Liver (tissue), 9 donors: ENCODE measurements around the gene CYB5R4. TPM values are rescaled to one million over a fixed set of nuclear protein-coding genes. Genes with fewer than 3 reads are reported as not detected.

Experiments
- DNase-seq: peaks from one replicate; pipeline ENCODE4 v3.0.0-alpha.2; 2017; ENCODE audit warnings: low spot score
- H3K27ac ChIP-seq, 2 donors: one replicate each; pipeline ENCODE4 v1.7.0; 2013; ENCODE audit warnings: inconsistent platforms in 2 of 2, low read length in 2 of 2, control low read depth in 1 of 2, low read depth in 1 of 2, mild to moderate bottlenecking in 1 of 2
- H3K27me3 ChIP-seq, 4 donors: one replicate each; pipeline versions ENCODE4 v1.6.1 to v1.7.0; 2013; ENCODE audit warnings: low read length in 3 of 4, inconsistent platforms in 1 of 4, mild to moderate bottlenecking in 1 of 4, moderate library complexity in 1 of 4; ENCODE audit not compliant: control insufficient read depth in 4 of 4, insufficient read depth in 4 of 4
- H3K36me3 ChIP-seq, 4 donors: one replicate each; pipeline versions ENCODE4 v1.6.1 to v1.7.0; 2013; ENCODE audit warnings: low read length in 3 of 4, mild to moderate bottlenecking in 3 of 4, low read depth in 1 of 4, moderate library complexity in 1 of 4; ENCODE audit not compliant: control insufficient read depth in 4 of 4, insufficient read depth in 3 of 4
- H3K4me1 ChIP-seq, 4 donors: one replicate each; pipeline versions ENCODE4 v1.6.1 to v1.7.0; 2013; ENCODE audit warnings: low read length in 3 of 4, mild to moderate bottlenecking in 3 of 4, moderate library complexity in 1 of 4; ENCODE audit not compliant: control insufficient read depth in 4 of 4, insufficient read depth in 4 of 4
- H3K4me3 ChIP-seq, 3 donors: one replicate each; pipeline versions ENCODE4 v1.6.1 to v1.7.0; 2013; ENCODE audit warnings: low read length in 3 of 3, control low read depth in 1 of 3, low read depth in 1 of 3, mild to moderate bottlenecking in 1 of 3
- H3K9ac ChIP-seq, 2 donors: one replicate each; pipeline ENCODE4 v1.7.0; 2013; ENCODE audit warnings: low read length in 2 of 2, mild to moderate bottlenecking in 2 of 2, moderate library complexity in 2 of 2, control low read depth in 1 of 2, low read depth in 1 of 2
- H3K9me3 ChIP-seq, 4 donors: one replicate each; pipeline versions ENCODE4 v1.6.1 to v1.7.0; 2013; ENCODE audit warnings: low read length in 3 of 4; ENCODE audit not compliant: control insufficient read depth in 4 of 4
- EGR1 ChIP-seq, 2 donors: IDR thresholded peaks; 2 replicates each; pipeline ENCODE4 v1.6.1; 2016 to 2018; ENCODE audit warnings: antibody characterized with exemption in 2 of 2, low read depth in 2 of 2
- FOXA1 ChIP-seq: IDR thresholded peaks from 2 replicates; pipeline ENCODE4 v1.6.1; 2016; ENCODE audit warnings: antibody characterized with exemption
- FOXA2 ChIP-seq: IDR thresholded peaks from 2 replicates; pipeline ENCODE4 v1.6.1; 2016; ENCODE audit warnings: antibody characterized with exemption
- GABPA ChIP-seq, 2 donors: IDR thresholded peaks in 1 of 2; conservative IDR thresholded peaks in 1 of 2; 2 replicates each; pipeline ENCODE4 v1.6.1; 2016; ENCODE audit warnings: antibody characterized with exemption in 2 of 2, mild to moderate bottlenecking in 1 of 2, moderate library complexity in 1 of 2
- HNF4A ChIP-seq, 2 donors: conservative IDR thresholded peaks; 2 replicates each; pipeline ENCODE4 v1.6.1; 2016; ENCODE audit warnings: antibody characterized with exemption in 2 of 2, mild to moderate bottlenecking in 2 of 2
- HNF4G ChIP-seq: IDR thresholded peaks from 2 replicates; pipeline ENCODE4 v1.6.1; 2016; ENCODE audit warnings: antibody characterized with exemption
- JUND ChIP-seq, 2 donors: IDR thresholded peaks; 2 replicates each; pipeline ENCODE4 v1.6.1; 2016; ENCODE audit warnings: antibody characterized with exemption in 2 of 2
- NR2F2 ChIP-seq: IDR thresholded peaks from 2 replicates; pipeline ENCODE4 v1.6.1; 2016; ENCODE audit warnings: antibody characterized with exemption
- RAD21 ChIP-seq, 2 donors: IDR thresholded peaks; 2 replicates each; pipeline ENCODE4 v1.6.1; 2016; ENCODE audit warnings: antibody characterized with exemption in 2 of 2, mild to moderate bottlenecking in 2 of 2
- RXRA ChIP-seq, 2 donors: IDR thresholded peaks; 2 replicates each; pipeline ENCODE4 v1.6.1; 2017 to 2018; ENCODE audit warnings: antibody characterized with exemption in 2 of 2, mild to moderate bottlenecking in 1 of 2
- SP1 ChIP-seq: IDR thresholded peaks from 2 replicates; pipeline ENCODE4 v1.6.1; 2018; ENCODE audit warnings: antibody characterized with exemption, mild to moderate bottlenecking
- TAF1 ChIP-seq: conservative IDR thresholded peaks from 2 replicates; pipeline ENCODE4 v1.6.1; 2016; ENCODE audit warnings: antibody characterized with exemption, mild to moderate bottlenecking
- YY1 ChIP-seq: IDR thresholded peaks from 2 replicates; pipeline ENCODE4 v1.6.1; 2016; ENCODE audit warnings: antibody characterized with exemption, mild to moderate bottlenecking
- WGBS: extraction: QIAGEN DNeasy Blood & Tissue Kit; methylation state at CpG from one replicate; pipeline ENCODE4 v1.1.7; 2013; 5-methylcytosine and 5-hydroxymethylcytosine counted together
- polyA plus RNA-seq, 2 donors: library from polyadenylated mRNA; stranded (reverse) in 1 of 2; unstranded in 1 of 2; fragments of 200-250 nt in 1 of 2; fragments of >200 nt in 1 of 2; fragmentation: Nextera tagmentation in 1 of 2; extraction: Ambion mirVana in 1 of 2; gene quantifications; one replicate each; pipeline versions ENCODE4 v1.2.1 to v1.2.3, GENCODE V29; 2013 to 2015
- total RNA-seq, 2 donors: library from RNA; depleted of rRNA; stranded (reverse); fragments of >200 nt; gene quantifications; one replicate each; pipeline ENCODE4 v1.2.3, GENCODE V29; 2014
- TF ChIP-seq, protein P1 (sequence below): fragments of 150-350 bp; IDR thresholded peaks from 2 replicates; pipeline ENCODE4 v1.5.1; 2017; ENCODE audit warnings: improper control_type of control experiment, low read depth, low read length; ENCODE audit not compliant: missing input control
- TF ChIP-seq, protein P2 (sequence below): IDR thresholded peaks from 2 replicates; pipeline ENCODE4 v1.6.1; 2016; ENCODE audit warnings: antibody characterized with exemption, mild to moderate bottlenecking
- TF ChIP-seq, protein P3 (sequence below): IDR thresholded peaks from 2 replicates; pipeline ENCODE4 v1.6.1; 2016; ENCODE audit warnings: antibody characterized with exemption
- TF ChIP-seq, protein P4 (sequence below): IDR thresholded peaks from 2 replicates; pipeline ENCODE4 v1.6.1; 2016; ENCODE audit warnings: antibody characterized with exemption
- TF ChIP-seq, protein P5 (sequence below): IDR thresholded peaks from 2 replicates; pipeline ENCODE4 v1.6.1; 2016; ENCODE audit warnings: antibody characterized with exemption
- donor health status: healthy.
- donor health status: healthy.
- donor health status: healthy.
- donor health status: healthy.
- donor health status: healthy.

Gene CYB5R4
- total and polyA plus RNA-seq, 4 donors = 3.4 to 7.8 (median 5.4) TPM

DNA sequence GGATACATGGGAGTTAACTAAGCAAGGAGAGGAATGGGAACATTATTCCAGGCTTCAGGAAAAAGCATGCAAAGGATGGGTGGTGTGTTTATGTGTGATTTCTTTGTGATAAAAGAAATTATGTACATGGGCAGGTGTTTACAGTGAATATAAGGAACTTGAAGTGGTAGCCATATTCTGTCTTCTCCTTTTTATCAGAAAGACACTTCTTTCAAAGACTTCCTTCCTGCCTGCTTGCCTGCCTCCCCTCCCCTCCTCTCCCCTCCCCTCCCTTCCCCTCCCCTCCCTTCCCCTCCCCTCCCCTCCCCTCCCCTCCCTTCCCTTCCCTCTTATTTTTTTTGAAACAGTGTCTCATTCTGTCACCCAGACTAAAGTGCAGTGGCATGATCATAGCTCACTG, 14.4 kb downstream of the CYB5R4 start:
- no peaks in the 10 kb centered on the region for H3K4me1 ChIP-seq
- H3K4me3 ChIP-seq = no peak overlapping the region
- H3K9ac ChIP-seq = no peak overlapping the region
- H3K9me3 ChIP-seq = no peaks in the 10 kb centered on the region
- no peak for DNase-seq
- H3K36me3 ChIP-seq = no peaks in the 10 kb centered on the region
- H3K27ac ChIP-seq = no peak overlapping the region
- TF ChIP-seq SP1 (no peak), RAD21 (IDR thresholded peaks at IDR 0.05) (no peak), HNF4A (conservative IDR thresholded peaks at IDR 0.05) (no peak), HNF4G (no peak), YY1 (no peak), NR2F2 (no peak), RXRA (IDR thresholded peaks at IDR 0.05) (no peak), GABPA (IDR thresholded peaks at IDR 0.05 in 1 of 2, conservative IDR thresholded peaks at IDR 0.05 in 1 of 2) (no peak), JUND (IDR thresholded peaks at IDR 0.05) (no peak), EGR1 (IDR thresholded peaks at IDR 0.05; ENCODE audit: low read depth in 2 of 2) (no peak), FOXA1 (no peak), TAF1 (no peak), FOXA2 (no peak)
- TF ChIP-seq, protein P1, sequence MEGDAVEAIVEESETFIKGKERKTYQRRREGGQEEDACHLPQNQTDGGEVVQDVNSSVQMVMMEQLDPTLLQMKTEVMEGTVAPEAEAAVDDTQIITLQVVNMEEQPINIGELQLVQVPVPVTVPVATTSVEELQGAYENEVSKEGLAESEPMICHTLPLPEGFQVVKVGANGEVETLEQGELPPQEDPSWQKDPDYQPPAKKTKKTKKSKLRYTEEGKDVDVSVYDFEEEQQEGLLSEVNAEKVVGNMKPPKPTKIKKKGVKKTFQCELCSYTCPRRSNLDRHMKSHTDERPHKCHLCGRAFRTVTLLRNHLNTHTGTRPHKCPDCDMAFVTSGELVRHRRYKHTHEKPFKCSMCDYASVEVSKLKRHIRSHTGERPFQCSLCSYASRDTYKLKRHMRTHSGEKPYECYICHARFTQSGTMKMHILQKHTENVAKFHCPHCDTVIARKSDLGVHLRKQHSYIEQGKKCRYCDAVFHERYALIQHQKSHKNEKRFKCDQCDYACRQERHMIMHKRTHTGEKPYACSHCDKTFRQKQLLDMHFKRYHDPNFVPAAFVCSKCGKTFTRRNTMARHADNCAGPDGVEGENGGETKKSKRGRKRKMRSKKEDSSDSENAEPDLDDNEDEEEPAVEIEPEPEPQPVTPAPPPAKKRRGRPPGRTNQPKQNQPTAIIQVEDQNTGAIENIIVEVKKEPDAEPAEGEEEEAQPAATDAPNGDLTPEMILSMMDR = no peak
- TF ChIP-seq, protein P2, sequence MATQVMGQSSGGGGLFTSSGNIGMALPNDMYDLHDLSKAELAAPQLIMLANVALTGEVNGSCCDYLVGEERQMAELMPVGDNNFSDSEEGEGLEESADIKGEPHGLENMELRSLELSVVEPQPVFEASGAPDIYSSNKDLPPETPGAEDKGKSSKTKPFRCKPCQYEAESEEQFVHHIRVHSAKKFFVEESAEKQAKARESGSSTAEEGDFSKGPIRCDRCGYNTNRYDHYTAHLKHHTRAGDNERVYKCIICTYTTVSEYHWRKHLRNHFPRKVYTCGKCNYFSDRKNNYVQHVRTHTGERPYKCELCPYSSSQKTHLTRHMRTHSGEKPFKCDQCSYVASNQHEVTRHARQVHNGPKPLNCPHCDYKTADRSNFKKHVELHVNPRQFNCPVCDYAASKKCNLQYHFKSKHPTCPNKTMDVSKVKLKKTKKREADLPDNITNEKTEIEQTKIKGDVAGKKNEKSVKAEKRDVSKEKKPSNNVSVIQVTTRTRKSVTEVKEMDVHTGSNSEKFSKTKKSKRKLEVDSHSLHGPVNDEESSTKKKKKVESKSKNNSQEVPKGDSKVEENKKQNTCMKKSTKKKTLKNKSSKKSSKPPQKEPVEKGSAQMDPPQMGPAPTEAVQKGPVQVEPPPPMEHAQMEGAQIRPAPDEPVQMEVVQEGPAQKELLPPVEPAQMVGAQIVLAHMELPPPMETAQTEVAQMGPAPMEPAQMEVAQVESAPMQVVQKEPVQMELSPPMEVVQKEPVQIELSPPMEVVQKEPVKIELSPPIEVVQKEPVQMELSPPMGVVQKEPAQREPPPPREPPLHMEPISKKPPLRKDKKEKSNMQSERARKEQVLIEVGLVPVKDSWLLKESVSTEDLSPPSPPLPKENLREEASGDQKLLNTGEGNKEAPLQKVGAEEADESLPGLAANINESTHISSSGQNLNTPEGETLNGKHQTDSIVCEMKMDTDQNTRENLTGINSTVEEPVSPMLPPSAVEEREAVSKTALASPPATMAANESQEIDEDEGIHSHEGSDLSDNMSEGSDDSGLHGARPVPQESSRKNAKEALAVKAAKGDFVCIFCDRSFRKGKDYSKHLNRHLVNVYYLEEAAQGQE = no peak
- TF ChIP-seq, protein P3, sequence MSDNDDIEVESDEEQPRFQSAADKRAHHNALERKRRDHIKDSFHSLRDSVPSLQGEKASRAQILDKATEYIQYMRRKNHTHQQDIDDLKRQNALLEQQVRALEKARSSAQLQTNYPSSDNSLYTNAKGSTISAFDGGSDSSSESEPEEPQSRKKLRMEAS = no peak
- TF ChIP-seq, protein P4, sequence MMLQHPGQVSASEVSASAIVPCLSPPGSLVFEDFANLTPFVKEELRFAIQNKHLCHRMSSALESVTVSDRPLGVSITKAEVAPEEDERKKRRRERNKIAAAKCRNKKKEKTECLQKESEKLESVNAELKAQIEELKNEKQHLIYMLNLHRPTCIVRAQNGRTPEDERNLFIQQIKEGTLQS = no peak
- TF ChIP-seq, protein P5, sequence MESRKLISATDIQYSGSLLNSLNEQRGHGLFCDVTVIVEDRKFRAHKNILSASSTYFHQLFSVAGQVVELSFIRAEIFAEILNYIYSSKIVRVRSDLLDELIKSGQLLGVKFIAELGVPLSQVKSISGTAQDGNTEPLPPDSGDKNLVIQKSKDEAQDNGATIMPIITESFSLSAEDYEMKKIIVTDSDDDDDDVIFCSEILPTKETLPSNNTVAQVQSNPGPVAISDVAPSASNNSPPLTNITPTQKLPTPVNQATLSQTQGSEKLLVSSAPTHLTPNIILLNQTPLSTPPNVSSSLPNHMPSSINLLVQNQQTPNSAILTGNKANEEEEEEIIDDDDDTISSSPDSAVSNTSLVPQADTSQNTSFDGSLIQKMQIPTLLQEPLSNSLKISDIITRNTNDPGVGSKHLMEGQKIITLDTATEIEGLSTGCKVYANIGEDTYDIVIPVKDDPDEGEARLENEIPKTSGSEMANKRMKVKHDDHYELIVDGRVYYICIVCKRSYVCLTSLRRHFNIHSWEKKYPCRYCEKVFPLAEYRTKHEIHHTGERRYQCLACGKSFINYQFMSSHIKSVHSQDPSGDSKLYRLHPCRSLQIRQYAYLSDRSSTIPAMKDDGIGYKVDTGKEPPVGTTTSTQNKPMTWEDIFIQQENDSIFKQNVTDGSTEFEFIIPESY = no peak
- H3K27me3 ChIP-seq = no peaks in the 10 kb centered on the region

DNA sequence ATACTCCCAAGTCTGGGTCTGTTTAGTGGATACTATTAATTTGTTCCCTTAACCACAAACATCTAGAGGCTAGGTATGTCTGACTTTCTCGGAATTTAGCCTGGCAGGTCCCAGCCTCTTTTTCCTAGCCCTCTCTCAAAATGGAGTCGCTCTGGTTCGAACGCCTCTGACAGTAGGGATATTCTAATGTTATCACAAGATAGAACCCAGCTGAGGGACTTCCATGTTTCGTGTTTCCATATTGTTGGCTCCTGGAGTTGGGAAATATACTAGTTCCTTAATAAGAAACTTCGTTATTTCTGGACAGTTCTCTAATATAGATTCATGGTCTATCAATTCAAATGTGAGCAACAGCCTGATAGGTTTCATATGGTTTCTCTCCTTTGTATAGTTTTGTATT, 16.4 kb downstream of the CYB5R4 start:
- TF ChIP-seq JUND (IDR thresholded peaks at IDR 0.05) = no peak
- TF ChIP-seq YY1 = no peak
- H3K4me1 ChIP-seq = no peaks in the 10 kb centered on the region
- no peak overlapping the region for H3K27ac ChIP-seq
- H3K9ac ChIP-seq = no peak overlapping the region
- no peaks in the 10 kb centered on the region for H3K27me3 ChIP-seq
- 95% methylated on average over 6 of the region's 6 CpGs for WGBS
- H3K9me3 ChIP-seq = no peaks in the 10 kb centered on the region
- DNase-seq = no peak
- no peaks in the 10 kb centered on the region for H3K36me3 ChIP-seq
- H3K4me3 ChIP-seq = no peak overlapping the region
